Frontal cortex (tissue), 4 donors: ENCODE measurements around the gene CBX2. TPM values are rescaled to one million over a fixed set of nuclear protein-coding genes. Genes with fewer than 3 reads are reported as not detected.
"Not testable (repeated sequence)": the region's sequence is repeated elsewhere in the genome, so short reads cannot be mapped to it uniquely, and the experiment has no call there.

Experiments used
- DNase-seq, 2 donors: peaks; one replicate each; pipeline ENCODE4 v3.0.0; 2012; ENCODE audit warnings: low spot score in 2 of 2
- FAIRE-seq: peaks from 2 replicates; lab custom pipeline; 2012; peaks lifted over from hg19 to GRCh38; lab: Jason Lieb, UNC
- total RNA-seq: library from RNA; depleted of rRNA; stranded (reverse); fragments of >200 nt; gene quantifications from one replicate; pipeline ENCODE4 v1.2.3, GENCODE V29; 2014
- donor health status: control.
- donor health status: control.
- donor health status: control.

CBX2 gene
- total RNA-seq, 1 donor from 2014 or later, result 6.1 TPM

DNA sequence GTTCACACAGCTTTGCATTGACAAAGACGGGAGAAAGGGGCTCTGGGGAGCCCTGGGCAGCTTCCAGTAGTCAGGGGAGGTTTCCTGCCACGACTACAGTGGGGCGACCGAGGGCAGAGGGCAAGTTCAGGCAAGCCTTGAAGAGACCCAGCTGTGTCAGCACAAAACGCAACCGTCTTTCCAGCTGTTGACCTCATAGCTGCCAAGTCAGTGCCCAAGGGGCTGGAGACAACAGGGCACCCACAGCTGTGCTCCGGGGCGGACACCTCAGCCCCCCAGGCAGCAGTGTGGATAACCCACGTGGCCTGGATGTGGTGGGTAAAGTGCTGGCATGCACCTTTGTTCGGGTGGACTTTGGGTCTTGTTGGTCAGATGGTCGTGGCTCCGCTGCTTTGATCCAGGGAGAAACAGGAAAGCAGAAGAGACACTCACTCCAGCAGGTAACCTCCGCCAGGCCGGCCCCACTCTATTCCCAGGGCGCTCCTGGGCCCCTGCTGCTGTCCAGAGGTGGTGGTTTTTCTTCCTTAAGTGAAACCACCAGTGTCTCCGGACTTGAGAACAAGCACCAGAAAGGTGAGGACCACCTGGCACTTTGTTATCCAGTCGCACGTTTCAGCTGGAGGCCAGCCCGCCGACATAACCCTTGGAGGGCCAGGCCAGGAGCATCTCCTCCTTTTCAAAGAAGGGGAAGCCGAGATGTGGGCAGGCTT lies 17.6 kb upstream of the CBX2 start:
- FAIRE-seq (no peak), DNase-seq (no peak)

DNA sequence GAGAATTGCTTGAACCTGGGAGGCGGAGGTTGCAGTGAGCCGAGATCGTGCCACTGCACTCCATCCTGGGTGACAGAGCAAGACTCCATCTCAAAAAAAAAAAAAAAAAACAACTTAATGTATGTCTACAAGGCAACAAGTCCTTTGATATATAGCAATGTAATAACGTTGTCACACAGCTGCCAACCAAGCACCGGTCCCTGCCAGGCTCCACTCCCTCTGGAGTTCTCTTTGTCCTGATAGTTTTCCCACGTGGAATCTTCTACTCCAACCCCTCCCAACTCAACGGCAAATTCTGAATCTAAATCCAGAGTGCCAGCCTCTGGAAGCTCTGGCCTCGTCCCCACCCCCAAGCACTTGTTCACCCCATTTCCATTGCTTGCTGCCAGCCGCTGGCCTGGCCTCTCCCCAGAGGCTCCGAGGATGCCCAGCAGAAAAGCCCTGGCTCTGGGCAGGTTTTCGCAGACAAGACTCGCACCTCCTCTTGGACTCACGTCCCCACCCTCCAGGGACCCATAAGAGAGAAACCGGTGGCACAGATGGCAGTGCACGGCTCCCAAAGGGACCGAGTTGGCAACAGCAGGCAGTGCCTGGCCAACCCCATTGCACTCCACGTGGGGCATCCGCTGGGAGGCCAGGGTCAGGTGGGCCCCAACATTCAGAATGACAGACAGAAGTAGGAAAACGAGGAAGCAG lies 15.9 kb upstream of the CBX2 start:
- no peak for FAIRE-seq
- no peak for DNase-seq

DNA sequence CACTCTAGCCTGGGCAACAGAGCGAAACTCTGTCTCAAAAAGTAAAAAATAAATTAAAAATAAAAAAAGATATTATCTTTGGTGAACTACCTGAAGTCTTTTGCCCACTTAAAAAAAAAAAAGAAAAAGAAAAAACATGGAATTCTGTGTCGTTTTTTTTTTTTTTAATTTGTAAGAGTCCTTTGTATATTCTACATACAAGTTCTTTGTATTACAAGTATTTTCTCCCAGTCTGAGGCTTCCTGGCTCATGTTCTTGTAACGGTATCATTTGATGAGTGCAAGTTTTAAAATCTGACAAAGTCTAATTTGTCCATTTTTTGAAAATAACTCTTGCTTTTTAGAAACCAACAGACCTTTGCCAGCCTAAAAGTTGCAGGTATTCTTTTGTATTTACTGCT lies 12.2 kb upstream of the CBX2 start:
- FAIRE-seq, result no peak
- no peak for DNase-seq

- no peak for DNase-seq
- FAIRE-seq, result no peak
Measured at GRCh38 chr17:79769570-79770506, 8.1 kb upstream of the CBX2 start.

DNA sequence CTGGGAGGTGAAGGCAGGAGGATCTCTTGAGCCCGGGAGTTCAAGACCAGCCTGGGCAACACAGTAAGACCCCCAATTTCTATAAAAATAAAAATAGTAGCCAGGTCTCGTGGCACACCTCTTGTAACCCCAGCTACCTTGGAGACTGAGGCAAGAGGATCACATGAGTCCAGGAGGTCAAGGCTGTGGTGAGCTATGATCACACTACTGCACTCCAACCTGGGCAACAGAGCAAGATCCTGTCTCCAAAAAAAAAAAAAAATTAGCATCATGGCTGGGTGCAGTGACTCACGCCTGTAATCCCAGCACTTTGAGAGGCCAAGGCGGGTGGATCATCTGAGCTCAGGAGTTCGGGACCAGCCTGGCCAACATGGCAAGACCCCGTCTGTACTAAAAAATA lies 6.7 kb upstream of the CBX2 start:
- DNase-seq (no peak), FAIRE-seq (no peak)

- FAIRE-seq, DNase-seq: not testable (repeated sequence)
Measured at GRCh38 chr17:79772726-79773125, 5.2 kb upstream of the CBX2 start.

GRCh38 chr17:79774561-79774975 lies 3.4 kb upstream of the CBX2 start:
- DNase-seq (no peak), FAIRE-seq (no peak)

DNA sequence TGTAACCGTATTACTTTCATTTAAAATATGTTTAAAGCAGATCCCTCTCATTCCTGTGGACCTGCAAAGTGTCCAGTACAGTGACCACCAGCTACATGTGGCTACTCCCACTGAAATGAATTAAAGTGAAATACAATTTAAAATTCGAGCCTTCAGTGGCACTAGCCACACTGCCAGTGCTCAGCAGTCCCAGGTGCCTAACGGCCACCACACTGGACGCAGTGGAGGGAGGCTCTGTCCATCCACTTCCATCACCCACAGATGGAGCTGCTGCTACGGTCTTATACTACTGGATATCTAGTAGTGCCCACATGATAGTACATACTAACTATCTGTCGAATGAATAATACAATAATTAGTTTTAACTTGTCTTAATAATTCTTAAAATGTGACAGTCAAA lies 2.3 kb upstream of the CBX2 start:
- no peak for FAIRE-seq
- no peak for DNase-seq

- no peak for DNase-seq
- FAIRE-seq, result no peak
Measured at GRCh38 chr17:79776376-79777119, 1.4 kb upstream of the CBX2 start.

GRCh38 chr17:79777120-79777893 lies 641 bp upstream of the CBX2 start:
- peak in 1 of 2 donors; percentile 41 for DNase-seq

GRCh38 chr17:79778504-79779083 lies 646 bp downstream of the CBX2 start:
- FAIRE-seq (no peak), DNase-seq (peak in 1 of 2 donors; percentile 31)

More at GRCh38 chr17:79777120-79777893, 641 bp upstream of the CBX2 start:
- FAIRE-seq, result no peak

DNA sequence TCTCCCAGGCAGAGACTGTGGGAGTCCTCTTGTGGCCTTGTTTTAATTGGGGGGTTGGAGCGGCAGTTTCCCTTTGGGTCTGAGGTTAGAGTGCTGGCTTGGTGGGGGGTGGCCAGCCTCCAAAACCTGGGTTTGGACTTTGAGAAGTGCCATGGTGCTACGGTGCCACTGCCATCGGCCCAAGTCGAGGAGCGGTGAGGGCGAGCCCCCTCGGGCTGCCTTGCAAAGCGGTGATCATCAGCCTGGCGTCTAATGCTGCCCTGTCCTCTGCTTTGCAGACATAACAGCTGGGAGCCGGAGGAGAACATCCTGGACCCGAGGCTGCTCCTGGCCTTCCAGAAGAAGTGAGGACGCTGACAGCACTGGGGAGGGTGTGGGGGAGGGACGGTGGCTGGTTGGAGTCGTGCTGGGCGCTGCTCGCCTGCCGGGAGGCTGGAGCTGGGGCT lies 1.2 kb downstream of the CBX2 start:
- FAIRE-seq (no peak), DNase-seq (peak in 1 of 2 donors; percentile 22)

GRCh38 chr17:79779661-79780365 lies 1.9 kb downstream of the CBX2 start:
- no peak for FAIRE-seq
- peak in 1 of 2 donors; percentile 27 for DNase-seq

- DNase-seq (no peak), FAIRE-seq (no peak)
Measured at GRCh38 chr17:79781012-79781650, 3.2 kb downstream of the CBX2 start.

DNA sequence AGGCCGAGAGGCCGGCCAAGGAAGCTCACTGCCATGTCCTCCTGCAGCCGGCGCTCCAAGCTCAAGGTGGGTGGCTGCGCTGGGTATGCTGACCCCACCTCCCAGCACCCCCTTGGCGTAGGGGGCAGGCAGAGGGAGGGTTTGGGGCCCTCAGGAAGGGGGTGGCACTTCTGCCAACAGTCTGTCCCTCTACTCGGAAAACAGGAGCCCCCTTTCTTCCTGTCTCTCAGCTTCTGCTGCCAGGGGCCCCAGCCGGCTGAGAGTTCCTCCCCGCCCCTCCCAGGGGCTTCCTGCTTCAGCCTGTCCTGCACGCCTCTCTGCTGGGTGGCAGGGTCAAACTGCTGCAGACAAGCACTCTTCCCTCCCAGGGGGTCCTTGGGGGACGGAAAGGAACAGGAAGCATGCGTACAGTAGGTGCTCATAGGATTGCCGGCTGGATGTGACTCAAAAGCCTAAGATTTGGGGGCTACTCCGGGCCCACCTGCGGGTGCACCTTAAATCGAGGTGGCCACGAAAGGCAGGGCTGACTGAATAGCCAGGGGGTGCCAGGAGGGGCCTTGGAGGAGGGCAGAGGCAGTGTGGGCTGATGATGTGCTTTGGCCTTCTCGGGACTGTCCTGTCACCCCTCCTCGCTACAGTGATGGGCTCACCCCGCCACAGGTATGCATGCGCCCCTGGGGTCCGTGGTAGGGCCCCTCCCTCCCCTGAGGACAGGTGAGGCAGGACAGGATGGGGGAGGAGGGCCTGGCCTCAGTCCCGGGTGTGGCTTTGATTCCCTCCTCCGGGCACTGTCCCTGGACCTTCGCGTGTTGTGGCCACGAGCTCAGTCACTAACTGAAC lies 4.0 kb downstream of the CBX2 start:
- no peak for FAIRE-seq
- DNase-seq, result peak in 1 of 2 donors; percentile 24

DNA sequence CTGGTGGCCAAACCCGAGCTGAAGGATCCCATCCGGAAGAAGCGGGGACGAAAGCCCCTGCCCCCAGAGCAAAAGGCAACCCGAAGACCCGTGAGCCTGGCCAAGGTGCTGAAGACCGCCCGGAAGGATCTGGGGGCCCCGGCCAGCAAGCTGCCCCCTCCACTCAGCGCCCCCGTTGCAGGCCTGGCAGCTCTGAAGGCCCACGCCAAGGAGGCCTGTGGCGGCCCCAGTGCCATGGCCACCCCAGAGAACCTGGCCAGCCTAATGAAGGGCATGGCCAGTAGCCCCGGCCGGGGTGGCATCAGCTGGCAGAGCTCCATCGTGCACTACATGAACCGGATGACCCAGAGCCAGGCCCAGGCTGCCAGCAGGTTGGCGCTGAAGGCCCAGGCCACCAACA lies 5.9 kb downstream of the CBX2 start:
- no peak for FAIRE-seq
- DNase-seq, result no peak
